Fibroblast of skin of back (primary cell): ENCODE results near the gene GSE1.

Experiments
- DNase-seq: peaks from one replicate; pipeline ENCODE4 v3.0.0-alpha.2; 2013

The GSE1 gene

DNA sequence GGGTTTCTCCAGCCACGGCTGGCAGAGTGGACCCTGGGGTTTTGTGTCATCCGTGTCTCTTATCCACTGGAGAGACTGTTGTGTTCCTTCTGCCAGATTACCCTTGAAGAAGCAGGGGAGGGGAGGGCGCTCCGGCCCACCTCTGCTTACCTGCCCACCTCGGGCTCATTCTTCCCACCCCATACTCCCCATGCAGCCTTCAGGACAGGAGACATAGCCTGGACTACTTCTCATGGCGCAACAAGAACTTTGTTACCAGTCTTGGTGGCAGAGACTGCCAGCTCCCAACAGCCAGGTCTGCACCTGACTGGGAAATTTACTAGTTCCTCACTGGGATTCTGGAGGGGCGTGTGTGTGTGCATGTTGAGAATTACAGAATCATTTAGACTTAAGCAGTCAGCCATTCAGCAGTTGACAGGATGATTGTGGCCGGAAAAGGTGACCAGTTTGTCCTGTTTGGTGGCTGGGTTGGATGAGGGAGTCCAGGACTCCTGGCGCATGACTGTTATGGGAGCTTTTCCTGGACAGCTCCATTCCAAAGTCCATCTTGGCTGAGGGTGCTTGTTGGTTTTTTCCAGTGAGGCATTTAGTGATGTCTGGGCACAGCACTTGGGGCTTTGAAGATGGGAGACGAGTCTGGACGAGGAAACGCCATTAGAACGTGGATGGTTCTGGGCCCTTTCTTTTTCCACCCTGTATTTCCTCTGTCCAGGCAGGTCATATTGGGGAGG is 8.7 kb downstream of the GSE1 start:
- DNase-seq, result no peak

DNA sequence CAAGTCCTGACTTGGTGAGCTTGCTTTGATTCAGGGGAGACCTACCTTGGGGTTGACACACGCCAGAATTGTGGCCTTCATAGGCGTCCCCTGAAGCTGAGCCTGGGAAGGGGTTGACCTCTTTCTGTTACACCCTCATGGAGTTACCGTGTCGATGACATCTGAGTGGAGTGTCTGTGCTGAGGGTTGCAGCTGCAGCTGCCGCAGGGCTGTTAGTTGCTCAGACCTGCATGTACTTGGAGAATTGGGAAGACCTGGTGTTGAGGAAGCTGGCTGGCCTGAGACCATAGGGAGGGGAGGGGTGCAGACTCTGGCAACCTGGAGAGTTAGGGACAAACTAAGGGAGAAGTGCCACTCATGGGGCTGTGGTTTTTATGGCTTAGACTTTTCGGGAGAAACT is 9.6 kb downstream of the GSE1 start:
- no peak for DNase-seq

DNA sequence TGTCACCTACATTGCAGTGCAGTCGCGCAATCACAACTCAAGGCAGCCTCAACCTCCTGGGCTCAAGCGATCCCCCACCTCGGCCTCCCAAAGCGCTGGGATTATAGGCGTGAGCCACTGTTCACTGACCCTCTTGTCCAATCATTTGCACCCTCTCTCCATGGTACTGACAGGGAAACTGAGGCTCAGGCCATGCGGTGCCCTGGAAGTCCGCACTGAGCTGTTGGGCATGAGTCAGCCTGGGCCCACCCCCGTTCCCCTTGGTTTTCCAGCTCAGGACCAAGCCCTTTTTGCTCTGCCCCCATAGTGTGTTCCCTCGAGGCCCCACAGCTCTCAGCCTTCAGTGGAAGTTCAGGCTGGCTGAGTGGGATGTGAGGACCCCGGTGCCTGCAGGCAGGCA is 10.1 kb downstream of the GSE1 start:
- DNase-seq, result no peak

DNA sequence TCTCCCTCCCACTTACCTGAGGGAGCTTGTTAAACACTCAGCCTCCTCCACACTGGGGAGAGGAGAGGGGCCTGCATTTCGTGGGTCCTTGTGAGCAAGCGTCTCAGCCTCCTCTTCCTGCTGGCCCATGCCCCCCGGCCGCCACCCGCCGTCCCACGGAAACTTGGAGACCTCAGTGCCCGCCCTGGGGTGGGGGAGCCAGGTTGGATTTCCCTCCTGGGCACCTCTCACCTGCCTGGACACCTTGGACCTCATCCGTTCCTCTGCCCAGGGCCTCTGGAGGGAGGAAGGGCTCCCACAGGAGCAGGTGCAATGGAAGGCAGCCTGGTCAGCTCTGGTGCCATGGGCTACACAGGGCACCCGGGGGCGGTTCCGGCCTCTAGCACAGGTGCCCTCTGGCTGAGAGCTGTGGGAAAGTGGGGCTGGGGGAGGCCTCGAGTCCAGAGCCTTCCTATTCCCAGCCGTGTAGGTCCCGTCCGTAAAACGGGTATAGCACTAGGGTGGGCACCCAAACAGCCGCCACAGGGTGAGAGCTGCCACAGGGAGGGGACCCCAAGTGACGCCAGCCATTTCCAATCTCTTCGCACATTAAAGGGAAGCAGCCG is 11.0 kb downstream of the GSE1 start:
- DNase-seq, result no peak

DNA sequence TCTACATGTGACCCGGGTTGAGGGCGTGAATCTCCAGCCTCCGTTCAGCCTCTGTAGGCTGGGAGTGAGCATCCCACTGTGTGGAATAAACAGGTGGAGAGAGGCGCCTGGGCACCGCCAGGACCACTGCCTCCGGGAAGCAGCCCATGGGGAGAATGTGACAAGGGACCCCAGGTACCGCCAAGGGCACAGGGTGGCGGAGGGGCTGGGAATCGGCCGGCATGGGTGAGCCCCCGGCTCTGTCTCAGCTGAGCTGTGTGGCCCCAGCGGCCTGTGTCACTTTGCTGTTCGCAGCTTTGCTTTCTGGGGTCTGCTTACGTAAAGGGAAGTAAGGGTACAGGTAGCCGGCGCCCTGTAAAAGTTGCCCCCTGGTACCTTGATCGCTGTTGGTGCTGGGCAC is 11.5 kb downstream of the GSE1 start:
- DNase-seq, result no peak

DNA sequence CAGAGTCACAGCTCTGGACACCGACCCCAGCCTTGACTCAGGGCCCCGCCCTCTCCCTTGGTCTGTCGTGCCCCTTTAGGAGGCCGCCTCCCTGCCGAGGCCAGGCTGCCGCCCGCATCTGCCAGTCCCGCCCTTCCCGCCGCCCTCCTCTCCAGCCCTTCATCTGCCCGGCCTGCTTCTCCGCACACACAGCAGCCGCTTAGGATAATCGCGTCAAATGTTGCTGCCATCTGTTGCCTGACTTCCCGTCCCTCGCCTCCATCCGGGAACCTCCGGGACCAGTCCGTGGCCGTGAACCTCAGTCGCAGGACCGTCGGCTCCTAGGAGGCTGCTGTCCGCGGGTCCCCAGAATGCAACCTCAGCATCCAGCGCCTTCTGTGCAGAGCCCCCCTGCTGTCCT is 11.9 kb downstream of the GSE1 start:
- no peak for DNase-seq

DNA sequence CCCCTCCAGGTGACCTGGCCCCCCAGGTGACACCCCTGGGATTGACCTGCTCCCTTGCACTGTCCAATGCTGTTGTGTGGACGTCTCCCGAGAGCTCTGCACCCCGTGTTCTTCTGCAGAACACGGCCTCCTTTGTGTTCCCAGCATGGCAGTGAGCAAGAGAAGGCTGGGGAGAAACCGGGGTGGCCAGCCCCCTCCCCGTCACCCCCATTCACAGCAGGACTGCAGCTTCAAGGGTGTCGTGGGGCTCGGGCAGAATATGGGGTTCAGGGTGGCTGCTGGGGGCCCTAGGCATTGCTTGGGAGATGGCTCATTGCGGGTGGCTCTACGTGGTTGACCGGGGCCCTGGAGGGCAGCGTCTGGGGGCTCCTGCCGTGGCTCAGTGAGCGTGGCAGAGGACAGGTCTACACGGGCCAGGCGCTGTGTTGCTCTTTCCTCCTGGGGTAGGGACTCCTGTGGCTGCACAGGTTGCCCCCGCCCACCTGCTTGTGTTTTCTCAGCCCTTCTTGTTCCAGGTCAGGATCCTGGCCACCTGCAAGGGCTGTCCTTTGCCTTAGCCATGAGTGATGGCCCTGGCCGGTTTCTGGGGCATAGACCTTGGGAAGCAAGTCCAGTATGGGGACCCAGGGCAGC is 12.5 kb downstream of the GSE1 start:
- DNase-seq, result no peak

DNA sequence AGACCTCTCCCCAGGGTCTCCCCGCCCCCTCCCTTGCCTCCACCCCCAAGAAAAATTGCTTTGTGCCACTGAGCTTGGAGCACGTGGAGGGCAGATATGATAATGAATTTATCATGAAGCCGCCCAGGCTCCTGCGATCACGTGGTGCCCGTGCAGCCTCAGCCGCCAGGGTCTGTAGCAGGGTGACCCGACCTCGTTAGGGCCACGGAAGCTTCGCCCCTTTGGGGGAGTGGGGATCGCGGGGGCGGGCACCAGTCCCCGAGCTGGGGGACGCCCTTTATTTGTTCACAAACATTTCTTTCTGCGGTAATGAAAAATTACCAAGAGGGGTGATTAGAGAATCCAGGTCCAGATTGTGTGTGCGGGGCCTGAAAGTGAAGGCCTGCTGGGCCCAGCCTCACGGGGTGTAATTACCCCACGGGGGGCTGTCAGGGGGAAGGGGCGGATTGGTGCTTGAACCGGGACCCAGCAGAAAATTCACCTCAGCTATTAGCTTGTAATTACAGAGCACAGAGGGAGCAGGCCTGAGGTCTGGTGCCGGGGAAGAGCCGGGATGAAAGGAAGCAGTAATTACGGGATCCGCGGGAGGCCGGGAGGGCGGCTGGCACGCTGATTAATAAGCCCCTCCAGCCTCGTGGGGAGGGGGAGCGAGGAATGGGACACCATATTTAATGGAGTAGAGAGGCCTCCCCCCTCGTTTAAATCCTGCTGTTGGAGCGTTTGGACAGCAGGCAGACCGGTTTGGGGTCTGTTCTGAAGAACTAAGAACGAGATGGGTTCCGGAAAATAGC is 13.3 kb downstream of the GSE1 start:
- DNase-seq, result no peak

DNA sequence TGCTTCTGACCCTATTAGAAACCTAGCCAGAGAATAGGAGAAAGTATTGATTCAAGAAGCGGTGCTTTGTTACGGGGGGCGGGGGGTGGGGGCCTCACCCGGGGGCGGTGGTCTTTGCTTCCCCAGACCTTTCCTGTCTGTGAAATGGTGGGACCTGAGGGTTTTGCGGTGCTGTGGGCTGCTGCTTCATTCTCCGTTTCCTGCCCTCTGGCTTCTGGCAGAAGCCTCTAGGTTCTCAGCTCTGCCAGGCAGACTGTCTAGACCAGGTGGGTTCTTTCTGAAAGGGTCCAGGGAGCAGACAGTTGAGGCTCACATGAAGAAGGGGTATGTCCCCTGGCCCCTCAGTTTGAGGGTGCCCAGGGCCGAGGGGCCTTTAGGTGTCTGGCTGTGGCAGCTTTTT is 14.0 kb downstream of the GSE1 start:
- DNase-seq, result no peak

DNA sequence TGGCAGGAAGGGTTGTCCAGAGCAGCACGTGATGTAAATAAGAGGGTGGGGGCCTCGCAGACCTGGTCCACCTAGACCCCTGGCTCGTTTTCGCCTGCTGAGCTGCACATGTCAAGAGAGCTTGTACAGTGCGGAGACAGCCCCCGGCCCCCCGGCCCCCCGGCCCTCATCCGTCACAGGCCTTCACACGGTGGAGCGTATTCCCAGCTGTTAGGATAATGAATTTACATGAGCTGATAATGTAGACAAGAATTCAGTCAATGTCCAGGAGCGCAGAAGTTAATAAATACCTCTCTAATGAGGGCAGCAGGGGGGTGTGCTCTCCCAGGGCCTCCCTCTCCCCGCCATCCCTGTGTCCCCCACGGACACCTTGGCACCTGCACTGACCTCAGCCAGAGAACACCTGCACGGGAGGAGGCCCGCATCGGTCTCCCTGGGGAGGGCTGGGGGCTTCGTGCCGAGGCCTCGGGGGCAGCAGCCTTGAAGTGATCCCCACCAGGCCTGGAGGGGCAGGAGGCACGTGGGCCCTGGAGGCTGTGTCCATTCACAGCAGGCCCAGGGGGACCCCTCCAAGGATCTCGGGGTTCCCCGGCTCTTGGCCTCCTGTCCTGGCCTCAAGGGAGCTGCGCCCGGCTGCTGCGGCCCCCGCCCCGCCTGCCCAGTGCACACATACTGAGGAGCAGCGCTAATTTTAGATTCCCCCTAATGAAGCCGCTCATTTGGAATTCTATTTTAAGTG is 14.6 kb downstream of the GSE1 start:
- no peak for DNase-seq

DNA sequence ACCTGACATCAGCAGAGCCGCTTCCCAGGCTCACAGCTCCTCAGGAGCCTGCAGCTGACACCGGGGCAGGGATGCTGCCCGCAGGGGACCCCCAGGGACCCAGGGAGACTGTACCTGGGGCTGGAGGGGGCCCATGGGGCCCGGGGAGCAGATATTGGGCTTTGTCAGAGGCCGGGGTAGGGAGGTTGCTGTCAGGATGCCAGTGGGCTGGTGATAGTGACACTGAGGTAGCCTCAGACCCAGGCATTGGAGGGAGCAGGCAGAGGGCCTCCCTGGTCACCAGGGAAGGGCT is 15.1 kb downstream of the GSE1 start:
- no peak for DNase-seq

DNA sequence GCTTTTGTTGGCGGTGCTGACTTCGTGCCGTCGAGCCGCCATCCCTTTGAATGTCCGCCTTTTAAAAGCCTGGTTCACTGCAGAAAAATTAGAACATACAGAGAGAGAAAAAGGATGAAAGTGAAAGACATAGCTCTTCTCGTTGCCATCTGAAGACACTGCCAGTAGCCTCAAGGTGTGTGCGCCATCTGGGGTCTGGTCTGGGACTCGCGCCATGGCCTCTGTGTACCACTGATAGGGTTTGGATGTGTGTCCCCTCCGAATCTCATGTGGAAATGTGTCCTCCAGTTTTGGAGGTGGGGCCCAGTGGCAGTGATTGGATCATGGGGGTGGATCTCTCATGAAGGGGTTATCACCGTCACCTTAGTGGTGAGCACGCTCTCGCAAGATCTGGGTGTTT is 15.5 kb downstream of the GSE1 start:
- no peak for DNase-seq

DNA sequence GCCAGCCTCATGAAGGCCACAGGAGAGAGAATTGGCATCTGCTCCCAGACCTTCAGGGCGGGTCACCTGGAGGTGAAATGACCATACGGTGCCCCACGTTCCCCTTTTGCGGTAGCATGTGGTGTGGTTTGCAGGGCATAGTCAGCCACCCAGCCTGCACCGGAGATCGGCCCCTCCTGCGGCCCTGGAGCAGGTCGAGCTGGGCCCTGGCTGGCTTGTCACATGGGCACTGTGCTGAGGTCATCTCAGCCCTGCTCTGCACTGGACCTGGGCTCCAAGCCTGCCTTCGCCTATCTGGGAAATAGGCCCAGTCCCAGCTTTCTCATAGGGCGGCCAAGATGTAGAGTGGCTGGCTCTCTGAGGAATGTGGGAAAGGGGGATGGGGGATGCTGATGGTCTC is 16.2 kb downstream of the GSE1 start:
- DNase-seq, result no peak

DNA sequence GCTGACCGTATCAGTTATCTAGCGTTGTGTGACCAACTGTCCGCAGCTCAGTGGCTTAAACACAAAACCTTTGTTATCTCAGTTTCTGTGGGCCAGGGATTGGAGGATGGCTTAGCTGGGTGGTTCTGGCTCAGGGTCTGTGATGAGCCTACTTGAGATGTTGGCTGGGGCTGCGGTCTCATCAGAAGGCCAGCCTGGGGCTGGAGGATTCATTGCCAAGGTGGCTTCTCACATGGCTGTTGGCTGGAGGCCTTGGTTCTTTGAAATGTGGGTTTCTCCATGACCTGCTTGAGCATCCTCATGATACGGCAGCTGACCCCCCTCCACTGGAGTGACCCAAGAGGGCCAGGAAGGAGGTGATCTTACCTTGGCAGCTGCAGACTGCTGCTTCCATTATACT is 16.7 kb downstream of the GSE1 start:
- DNase-seq, result no peak

DNA sequence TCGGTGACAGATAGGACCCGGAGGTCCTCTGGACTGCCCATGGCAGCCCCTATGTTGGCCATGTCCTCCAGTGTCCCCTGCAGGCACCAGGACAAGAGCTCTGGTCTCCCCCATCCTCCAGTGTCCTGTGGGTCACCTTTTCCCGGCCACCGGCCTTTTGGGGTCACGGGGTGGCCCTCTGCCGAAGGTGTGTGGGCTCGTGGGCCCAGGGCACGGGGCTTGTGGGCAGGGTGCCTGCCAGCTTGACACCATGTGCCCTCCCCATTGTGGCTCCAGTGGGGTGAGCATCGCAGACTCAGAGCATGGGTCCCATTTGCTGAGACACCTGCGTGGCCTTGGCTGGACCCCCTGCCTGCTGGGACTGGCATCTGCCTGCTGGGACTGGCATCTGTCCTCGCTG is 18.1 kb downstream of the GSE1 start:
- no peak for DNase-seq

DNA sequence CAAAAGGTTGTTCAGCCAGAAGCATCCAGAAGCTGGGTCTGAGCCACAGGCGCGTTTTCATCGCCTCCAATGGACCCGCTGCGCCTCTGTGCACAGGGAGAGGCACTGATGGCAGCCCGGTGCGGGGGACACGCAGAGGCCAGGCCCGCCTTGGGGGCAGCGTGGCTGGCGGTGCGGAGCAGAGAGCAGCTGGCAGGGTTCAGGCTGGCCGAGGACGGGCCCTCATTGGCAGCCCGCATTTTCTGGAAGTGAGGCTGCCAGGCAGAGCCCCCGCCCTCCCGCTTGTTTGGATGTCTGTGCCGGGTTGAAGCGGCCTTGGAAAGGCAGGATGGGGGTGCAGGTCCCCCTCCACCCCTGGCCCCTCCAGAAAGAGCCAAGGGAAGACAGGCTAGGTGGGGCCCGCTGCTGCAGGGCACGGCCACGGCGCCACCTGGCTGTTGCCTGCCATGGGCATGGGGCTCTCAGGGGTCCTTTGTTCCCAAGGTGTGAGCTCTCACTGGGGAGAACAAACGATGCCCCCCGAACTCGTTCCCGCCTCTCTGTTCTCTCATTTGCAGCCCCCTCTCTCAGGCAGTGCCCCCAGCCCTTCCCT is 18.8 kb downstream of the GSE1 start:
- DNase-seq, result no peak

DNA sequence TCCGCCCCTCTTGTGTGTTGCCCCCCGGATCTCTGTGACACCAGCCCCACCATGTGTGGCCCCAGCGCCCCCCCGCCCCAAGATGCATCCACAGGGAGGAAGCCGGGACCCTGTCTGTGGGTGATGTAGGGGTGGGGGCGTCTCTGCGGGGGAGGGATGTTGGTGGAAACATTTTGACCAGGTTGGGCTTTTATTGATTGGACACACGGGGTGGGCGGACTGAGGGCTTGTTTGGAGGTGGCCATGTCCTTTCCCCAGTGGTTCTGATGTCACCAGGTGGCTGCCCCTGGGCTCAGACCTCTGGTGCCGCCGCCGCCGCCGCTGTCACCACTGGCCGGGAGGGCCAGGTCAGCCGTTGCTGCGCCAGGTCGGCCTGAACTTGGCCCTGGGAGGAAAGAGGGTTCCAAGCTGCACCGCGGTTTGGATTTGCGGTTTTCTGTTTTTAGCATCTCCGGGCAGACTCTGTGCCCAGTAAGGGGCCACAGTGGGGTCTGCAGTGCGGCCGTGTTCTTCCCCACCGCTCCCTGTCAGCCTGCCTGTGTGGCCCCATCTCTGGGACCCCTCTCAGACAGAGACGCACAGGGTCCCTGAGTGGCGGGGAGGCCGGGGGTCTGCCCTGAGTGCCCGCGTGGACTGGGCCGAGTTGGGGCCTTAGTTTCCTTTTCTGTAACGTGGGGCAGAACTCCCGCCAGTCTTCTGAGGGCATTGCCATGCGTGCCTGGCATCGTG is 19.8 kb downstream of the GSE1 start:
- no peak for DNase-seq

DNA sequence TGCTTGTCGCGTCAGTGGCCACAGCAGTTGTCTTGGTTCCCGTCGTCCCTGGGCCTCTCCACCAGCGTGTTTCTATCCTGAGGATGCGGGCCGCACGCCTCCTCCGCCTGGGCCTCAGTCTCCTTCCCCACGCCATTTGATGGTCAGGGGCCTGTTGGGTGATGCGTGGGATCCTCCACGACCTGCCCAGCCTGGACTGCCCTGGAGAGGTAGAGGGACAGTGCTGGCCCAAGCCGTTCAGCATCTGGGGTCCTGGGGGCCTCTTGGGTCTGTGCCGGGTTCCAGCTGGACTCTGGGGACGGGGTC is 20.3 kb downstream of the GSE1 start:
- no peak for DNase-seq

DNA sequence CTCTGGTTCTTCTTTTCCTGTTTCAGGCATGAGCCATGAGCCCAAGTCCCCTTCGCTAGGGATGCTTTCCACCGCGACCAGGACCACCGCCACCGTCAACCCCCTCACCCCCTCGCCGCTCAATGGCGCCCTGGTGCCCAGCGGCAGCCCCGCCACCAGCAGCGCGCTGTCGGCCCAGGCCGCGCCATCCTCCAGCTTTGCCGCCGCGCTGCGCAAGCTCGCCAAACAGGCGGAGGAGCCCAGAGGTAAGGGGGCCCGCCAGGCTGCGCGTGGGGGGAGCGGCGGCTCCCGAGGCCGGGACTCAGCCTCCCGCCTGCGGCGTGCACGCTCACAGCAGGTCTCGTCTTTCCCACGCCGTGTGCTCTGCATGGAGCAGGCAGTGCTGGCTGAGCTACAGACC is 20.8 kb downstream of the GSE1 start:
- DNase-seq, result no peak

DNA sequence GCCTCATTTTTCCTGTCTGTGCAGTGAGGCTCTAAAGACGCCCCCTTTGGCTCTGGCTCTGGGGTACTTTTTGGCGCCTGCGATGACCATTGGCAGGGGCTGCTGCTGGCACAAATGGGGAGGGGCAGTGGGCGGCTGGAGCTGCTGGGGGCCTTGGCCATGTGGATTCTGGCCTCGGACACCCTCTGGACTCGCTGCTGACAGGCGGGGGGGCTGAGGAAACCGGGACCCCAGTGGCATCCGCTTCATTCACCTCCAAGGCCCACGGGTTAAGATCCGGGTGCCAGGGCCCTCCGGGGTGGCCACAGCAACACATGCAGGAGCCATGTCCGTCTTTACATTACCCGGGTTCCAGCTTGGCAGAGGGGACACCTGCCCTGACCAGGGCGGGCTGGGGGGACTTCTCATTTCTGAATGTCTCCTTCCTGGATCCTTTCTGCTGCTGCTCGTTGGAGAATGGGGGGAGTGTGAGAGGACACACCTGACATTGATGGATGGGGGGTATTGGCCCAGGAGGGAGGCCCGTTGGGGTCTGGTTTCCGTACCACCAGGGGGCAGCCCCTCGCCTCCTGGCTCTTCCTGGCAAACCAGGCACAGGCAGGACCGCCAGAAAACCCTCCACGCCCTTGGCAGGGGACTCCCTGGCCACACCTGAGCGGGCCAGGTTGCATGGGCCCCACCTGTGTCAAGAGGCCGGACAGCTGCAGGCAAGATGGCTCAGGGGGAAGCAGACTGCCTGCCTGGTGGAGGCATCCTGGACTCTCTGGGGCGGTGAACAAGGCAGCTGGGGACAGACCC is 21.8 kb downstream of the GSE1 start:
- DNase-seq, result no peak

DNA sequence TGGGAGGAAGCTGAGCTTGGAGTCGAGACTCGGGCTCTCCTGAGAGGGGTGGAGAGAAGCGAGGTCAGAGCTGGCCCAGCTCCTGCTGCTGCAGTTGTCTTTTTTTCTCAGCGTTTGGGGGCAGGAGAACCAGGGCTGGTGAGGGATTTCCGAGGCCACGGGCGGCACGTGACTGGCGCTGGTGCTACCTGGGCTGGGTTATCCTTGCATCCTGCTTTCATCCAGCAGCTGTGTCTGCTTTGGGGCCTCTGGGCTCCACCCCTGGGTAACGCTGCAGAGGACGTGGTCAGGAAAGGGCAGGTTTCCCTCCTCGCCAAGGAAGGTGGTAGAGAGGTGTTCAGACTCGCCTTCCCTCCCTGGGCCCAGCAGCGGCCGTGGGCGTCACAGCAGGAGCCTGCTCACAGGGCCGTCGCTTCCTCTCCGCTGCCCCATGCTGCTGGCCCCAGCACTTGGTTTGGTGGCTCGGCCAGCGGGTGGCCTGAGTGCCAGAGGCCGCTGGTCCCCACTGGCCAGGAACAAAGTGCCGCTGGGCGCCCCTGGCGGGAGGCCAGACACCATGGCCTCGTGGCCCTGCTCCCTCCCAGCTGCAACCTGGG is 22.5 kb downstream of the GSE1 start:
- no peak for DNase-seq
